Measurements from ENCODE around the gene MEIOSIN.

- no peak for TF ChIP-seq TCF7L2 (IDR thresholded peaks at IDR 0.05; ENCODE audit: low read depth, low read length)
- no peak for TF ChIP-seq RCOR2 (CRISPR knock-in tag; IDR thresholded peaks at IDR 0.05)
Observed at GRCh38 chr19:45804959-45805230, 71.7 kb downstream of the MEIOSIN start.

Measured in HepG2 (cell line).